DMS 273 treated with DMSO at 0.1 percent for 48 hours (cell line): ENCODE data around the gene UPK2.

Experiments used
- DNase-seq: peaks from one replicate; lab custom pipeline; 2025; lab: John Stamatoyannopoulos, UW

The UPK2 gene

DNA sequence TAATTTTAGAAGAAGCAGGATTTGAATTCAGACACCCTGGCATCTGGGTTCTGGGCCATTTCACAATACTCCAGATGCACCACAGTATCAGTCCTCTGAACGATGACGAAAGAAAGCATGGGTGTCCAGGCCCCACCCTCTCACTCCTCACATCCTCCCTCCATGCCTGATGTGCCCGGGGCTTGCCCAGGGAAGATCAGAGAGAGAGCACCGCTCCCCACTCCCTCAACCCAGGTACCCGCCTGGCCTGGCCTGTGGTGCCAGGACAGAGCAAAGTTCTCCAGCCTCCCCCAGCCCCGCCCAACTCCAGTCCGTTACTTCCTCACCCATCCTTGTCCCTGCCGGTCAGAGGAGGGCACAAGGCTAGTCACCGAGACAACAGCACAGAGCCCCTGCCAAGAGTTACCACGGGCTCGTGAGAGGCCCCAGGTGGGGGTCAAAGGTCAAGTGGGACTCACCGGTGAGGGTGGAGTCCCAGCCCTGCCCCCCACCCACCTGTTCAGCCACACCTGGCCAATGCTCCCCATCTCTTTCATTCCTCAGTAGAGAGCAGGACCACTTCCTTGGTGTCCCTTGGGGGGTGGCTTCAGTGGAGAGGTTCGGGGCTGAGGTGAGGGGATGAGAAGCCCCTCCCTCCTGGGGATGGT lies 38.5 kb upstream of the UPK2 start:
- no peak for DNase-seq

DNA sequence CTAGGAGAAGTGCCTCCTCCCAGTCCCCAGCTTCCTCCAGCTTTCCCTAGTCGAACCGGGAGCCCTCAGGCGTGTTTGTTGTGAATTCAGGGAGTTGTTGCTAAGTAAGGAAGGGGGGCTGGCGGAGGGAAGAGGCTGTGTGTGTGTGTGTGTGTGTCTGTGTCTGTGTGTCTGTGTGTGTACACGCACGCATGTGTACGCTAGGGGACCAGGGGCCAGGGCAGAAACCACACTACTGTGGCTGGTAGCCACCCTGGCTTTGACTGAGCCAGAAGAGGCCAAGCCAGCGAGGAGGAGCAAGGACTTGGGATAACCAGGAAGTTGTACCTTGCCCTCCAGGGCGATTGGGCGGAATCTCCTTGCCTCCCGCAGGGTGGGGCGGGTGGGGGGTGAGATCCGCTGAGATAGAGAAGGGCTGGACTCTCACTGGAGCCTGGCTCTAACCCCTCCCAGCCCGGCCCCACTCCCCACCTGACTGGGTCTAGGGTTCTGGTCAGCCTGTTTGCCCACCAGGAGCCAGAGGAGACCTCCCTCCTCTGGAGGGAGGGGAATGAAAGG lies 37.9 kb upstream of the UPK2 start:
- no peak for DNase-seq

DNA sequence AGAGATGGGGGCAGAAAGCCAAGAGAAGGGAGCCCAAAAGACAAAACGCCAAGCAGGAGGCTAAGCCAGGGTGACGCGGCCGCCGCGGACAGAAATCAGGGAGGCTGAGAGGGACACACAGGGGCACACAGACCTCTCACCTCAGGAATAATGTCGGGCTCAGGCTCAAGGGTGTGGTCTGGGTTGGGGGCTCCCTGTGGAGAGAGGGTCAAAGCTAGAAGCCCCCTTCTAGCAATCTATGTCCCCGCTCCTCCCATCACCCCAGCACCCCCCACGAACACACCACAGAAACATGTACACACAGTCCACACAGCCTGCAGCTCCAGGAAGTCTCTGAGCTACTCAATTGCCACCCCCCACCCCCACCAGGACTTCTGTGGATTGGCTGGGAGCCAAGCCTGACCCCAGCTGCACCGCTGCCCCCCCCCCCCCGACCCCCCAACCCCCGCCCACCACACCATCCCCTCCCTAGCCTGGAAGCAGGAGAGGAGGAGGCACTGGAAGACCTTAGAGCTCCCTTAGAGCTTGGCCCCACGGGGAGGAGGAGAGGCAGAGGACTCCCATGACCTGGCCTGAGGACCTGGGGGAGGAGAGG lies 37.3 kb upstream of the UPK2 start:
- DNase-seq = no peak

DNA sequence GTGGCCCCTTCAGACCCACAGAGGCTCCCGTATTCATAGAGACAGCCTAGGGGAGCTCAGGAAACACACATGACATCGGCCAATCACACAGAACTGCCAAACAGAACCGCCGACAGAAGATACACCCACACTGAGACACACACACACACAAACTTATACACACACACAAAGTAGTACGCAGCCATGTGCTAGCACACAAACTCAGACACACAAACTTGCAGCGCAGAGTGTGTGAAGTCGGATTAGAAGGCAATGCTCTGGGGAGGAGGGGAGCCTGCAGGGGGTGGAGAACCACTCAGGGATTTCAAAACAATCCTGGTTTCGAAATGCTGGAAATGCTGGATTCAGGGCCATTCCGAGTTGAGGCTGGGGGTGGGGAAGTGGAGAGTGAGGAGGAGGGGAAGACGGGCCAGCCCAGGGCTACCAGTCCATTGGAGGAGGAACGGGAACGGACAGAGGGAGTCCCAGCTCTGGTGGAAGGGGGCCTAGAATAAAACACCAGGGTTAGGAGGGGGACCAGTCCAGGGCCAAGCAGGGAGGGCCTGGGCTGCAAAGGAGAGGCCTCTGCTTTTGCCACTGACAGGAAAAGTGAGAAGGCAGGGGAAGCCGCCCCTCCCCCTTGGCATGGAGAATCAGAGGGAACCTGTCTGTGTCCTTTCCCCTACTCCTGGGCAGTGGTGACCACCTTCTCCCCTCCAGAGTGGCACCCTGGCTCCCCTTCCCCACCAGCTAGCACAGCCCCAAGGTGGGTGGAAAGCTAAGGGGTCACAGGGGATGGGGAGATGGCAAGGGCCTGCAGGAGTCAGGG lies 34.8 kb upstream of the UPK2 start:
- no peak for DNase-seq

DNA sequence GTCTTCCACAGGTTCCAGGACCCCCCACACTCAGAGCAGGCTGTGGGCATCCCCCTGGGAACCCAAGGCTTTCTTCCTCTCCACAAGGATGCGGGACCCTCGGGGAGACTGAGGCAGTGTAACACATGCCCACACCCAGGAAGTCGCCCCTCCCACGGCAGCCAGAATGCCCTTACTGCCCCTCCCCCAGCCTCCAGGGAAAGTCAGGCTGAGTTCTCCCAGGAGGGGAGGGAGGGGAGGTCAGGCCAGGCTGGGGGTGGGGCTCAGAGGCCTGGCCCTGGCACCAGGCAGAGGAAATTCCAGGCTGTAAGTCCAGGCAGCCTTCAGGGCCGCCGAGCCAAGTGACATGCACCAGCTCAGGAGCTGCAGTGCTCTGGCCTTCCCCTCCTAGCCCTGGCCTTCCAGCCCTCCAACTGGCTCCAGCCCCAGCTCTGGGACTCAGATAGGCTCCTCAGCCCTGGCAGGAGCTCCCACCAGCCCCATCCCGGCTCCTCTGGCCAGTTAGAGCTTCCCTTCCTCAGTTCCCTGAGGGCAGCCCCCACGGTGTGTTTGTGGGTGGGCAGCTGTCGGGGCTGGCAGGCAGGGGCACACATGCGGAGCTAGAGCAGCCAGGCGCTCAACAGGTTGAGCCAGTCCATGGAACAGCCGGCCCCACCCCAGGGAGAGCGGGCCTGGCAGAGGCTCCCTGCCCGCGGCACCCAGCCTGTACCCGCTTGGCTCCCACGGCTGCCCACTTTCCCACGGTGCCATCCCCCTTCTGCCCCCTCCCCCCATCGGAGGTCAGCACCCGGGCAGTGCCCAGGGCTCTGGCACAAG lies 34.0 kb upstream of the UPK2 start:
- no peak for DNase-seq

DNA sequence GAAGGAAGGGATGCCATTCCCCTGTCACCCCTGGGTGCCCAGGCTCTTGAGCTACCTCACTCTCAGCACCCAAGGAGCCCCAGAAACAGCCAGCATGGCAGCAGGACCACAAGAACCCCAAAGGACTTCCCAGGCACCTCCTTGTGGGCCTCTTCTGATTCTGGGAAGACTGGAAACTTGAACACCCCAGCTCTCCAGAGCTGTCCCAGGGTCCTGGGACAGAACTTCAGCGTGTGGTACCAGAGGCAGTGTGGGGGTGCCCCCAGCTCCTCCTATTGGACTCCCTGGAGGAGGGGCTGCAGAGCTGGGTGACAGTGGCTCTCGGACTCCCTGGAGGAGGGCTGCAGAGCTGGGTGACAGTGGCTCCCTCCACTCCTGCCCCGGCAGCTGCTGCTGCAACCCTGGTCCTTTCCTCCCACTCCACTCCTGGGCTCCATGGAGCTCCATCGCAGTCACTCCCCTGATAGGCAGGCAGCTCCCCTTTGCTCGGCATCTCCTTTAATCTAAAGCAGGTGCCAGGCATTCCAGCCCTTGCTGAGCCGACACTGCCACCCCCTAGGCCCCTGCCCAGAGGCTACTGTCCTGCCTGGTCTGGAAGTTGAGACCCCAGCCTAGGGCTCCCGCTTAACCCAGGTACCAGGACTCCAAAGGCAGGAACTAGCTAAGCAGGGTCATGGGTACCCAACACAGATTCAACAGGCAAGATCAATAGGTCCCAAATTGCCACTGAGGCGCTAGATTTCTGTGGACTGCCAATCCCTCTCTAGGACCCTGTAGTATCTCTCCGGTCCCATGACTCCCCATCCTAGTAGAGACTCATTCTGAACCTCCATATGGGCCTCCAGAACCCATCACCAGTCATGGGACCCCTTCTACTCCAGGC lies 33.1 kb upstream of the UPK2 start:
- DNase-seq = no peak

DNA sequence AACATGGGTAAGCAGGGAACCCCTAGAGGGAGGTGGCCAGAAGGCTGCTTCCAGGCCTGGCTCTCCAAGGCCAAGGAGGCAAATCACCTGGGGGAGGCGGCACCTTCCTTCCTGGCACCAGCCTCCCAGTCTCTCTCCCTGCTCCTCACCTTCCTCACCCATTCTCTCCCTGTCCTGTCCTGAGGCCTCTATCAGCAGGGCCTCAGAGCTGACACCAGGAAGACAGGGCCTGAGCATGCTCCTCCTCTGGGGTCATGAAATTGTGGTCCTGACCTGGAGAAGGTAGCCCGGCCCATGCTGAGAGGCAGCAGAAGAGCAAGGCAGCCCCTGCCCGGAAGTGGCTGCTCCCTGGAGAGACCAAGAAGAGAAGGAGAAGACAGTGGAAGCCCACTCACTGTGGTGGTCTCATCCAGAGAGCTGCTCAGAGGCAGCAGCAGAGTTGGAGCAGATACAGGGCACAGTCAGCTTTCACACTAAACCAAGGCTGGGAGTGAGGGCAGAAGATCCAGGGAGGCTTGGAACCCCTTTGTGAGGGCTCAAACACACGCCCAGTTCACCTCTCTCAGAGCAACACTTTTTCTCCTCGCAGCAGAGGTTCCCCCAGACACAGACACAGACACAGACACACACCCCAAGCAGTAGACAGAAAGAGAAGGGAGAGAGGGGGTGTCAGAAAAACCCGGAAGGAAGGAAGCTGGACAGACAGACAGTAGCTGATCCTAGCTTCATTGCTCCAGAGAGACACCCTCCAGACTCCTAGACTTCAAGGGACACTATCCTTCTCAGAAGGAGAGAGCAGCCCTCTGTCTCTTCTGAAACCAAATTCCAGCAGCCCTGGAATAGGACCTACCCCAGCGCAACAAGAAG lies 32.1 kb upstream of the UPK2 start:
- no peak for DNase-seq

DNA sequence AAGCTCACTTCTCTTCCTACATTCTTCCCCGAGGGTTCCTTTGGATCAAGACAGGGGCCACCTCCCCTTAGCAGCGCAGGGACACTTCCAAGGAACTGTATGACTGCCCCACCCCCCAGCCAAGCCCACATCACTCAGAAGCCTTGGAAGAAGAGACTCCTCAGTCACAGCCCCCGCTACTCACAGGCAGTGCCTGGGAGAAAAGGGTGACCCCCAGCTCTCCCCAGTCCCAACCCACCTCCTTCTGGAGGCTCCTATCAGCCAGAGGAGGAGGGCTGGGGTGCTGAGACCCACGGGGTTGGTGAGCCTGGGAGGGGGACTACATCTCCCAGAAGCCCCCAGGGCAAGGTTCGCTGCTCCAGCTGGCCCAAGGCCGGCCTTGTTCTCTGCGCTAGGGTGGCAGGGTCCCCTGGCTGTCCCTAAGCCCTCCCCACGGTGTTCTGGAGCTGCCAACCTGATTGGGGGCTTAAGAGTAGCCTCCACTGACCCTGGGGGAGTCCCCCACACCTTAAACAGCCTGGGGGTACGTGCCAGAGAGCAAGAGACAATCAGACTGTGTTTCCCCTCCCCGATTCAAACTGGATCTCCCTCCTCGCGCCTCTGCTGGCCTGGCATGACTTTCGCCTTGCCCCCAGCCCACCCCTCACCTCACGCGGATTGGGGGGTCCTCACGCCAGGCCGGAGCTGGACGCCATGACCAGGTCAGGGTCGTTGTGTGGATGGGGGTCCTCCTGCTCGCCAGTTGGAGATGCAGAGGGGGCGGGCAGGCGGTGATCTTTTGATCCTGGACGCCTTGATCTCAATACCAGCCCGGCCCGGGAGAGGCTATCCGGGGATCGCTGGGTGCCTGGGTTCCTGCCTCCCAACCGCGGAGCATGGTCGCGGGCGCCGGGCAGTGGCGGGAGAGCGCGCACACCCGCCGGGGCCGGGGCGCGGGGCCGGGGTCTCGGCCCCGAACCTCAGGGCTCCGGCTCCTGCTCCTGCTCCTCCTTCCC lies 31.2 kb upstream of the UPK2 start:
- no peak for DNase-seq

DNA sequence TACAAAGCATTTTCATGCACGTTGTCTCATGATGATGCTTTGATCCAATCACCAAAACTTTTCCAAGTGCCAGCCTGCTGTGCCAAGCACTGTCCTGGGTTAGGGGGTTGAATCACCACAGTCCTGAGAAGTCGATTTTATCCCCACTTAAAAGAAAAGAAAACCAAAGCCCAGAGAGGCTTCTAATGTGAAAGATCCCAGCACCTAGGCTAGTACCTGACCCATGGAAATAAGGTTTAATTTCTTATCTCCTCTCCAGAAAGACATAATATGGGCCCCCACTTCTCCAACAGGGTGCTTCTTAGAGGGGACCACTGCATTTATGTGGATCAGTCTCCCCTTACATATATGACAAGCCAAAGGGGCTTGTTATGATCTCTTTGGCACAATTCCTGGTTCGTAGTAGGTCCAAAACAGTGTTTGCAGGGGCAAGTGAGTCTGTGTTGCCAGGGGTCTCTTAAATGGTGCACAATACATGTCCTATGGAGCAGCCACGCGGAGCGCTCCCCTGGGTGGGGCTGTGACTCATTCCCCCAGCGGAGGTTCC lies 28.5 kb upstream of the UPK2 start:
- no peak for DNase-seq

DNA sequence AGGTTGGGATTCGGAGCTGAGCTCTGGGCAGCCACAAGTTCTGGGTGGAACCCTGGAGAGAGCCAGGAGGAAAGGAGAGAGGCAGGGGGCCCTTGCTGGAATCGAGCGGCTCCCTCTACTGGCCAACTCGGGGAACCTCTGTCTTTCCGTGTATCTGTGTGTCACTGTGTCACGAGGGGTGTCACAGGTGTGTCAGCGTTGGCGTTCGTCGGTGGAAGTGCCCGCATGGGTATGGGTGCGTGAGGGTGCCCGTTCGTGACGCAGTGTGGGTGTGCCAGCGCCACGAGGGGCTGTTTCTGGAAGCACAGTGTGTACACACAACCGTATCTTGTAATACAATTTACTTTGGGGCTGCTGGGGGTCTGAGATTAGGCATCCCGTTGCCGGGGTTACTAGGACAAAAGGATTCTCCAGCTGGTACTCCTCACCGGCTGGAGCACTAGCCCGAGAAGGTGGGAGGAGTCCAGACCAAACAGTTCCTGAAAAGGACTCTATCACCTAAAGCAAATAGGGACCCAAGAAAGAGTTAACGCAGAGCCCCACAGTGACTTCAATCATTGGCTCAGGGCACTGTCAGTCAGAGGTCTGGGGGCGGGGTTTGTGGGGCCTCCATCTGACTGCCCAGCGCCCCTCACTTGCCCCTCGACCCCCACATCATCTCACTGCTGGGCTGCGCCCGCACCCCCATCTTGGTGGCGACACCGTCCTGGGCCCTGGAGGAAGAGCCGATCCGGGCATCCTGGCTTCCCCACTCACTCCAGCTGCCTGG lies 27.8 kb upstream of the UPK2 start:
- peak; percentile 65 for DNase-seq

DNA sequence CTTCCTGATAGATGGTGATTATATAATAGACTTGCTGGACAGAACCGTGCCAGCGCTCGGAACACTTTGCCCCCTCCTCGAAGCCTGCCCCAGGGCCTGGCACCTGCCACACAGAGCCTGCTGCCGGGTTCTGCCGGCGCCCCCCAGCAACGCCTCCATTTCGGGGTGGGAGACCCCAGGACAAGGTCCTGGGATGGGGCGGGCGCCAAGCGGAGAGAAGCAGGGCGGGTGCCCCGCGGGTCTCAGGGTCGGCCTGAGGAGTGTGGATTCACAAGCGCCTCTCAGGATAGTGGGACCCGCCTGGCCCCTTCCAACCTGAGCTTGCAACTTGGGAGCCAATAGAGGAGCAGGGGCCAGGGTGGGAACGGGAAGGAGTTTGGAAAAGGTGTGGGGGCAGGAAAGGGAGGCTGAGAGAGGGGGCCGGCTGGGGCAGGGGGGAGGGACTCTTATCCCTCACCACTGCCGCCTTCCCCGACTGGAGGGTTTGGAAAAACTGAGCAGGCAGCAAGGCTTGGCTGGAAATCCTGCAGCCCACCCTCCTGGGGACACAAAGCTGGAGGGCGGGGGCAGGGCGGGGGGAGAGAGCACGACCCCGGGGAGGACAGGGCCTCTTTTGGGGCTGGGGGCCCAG lies 27.1 kb upstream of the UPK2 start:
- DNase-seq = no peak

DNA sequence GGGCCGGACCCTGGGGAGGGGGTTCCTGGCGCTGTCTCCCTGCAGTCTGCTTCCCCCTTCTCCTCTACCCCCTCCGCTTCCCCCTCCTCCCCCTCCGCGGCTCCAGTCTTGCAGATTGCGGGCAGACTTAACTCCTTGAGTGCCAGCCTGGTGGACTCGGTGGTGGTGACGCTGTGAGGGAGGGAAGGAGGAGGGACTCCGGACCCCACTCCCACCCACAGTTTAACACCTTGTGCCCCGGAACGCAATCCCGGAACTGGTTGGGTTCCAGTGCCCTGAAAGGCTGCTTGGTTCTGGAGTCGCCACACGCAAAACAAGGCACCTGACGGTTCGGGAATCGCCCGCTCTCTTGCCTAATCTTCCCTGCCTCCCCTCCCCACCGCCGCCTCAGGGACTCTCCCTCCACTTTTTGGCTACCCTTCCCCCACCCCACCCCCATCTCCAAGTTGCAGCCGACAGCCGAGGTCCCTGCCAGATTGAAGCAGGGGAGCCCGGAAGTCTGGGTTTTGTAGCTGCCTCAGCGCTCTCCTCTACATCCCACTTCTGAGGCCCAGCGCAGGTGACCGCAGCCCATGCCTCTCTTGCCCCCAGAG lies 26.5 kb upstream of the UPK2 start:
- DNase-seq = no peak

DNA sequence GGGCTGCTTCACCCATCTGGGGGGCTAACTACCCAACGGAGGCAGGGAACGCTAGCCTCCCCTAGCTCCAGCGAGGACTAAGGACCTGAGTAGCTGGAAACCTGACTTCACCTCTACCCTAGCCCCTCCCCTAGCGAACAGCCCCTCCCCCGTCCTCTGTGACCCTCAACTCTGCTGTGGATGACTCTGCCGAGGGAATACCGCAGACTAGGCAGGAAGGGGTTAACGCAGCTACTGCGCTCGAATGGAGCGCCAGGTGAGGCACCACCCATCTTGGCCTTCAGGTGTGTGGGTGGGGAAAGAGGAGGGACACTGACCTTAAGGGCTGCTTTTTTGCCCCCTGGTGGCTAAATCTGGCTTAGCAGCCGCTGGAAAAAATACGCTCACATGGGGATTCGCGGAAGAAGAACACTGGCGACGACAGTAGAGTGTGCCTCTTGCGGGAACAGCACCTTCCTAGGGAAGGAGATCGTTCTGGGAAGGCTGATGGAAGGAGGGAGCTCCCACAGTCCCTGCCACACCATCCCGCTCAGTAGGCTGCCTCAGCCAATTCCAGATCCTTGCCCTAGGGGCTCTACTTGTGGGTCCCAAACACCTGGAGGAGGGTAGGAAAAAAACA lies 25.9 kb upstream of the UPK2 start:
- no peak for DNase-seq

DNA sequence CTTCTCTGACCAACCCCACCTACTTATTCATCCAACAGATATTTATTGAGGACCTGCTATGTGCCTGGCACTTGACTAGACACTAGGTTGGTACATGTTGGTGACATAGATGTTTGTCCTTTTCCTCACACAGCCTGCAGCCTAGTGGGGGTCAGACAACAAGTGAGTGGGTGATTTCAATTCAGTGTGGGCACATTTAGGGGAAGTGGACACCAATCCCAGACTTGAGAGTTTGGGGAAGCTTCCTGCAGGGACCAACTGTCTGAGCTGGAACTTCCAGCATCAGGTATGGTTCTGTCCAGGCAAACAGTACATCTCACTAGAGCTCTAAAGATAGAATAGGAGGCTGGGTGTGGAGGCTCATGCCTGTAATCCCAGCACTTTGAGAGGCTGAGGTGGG lies 24.5 kb upstream of the UPK2 start:
- no peak for DNase-seq

DNA sequence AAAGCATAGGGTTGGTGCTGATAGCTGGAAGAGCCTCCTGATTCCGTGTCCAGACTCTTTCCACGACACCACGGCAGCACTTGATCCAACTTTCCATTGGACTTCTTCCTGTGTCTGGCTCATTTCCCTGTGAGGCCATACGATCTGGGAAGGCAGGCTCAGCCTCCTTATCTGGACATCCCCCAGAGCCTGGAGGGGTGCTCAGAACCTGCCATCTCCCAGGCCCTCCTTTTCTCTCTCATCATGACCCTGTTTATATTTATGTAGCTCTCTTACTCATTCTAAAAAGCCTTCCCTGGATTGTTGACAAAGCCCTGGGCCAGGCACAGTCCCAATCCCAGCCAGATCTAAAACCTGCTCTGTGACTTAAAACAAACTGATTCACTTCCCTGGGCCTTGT lies 22.6 kb upstream of the UPK2 start:
- no peak for DNase-seq

DNA sequence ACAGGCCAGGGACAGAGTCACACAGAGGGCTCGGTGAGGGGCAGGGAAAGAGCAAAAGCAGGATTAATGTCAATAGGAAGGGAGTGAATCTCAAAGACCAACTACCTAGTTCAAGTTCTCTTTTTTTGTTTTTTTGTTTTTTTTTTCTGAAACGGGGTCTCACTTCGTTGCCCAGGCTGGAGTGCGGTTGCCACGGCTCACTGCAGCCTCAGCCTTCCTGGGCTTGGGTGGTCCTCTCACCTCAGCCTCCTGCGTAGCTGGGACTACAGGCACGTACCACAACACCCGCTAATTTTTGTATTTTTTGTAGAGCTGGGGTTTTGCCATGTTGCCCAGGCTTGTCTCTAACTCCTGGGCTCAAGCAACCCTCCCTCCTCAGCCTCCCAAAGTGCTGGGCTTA lies 20.7 kb upstream of the UPK2 start:
- no peak for DNase-seq
